PC-9 (cell line): ENCODE results near the gene PRDX4. TPM values are rescaled to one million over a fixed set of nuclear protein-coding genes. Genes with fewer than 3 reads are reported as not detected.

Experiments used
- BruUV-seq: library from RNA; stranded (reverse); fragments of 400-500 nt; replicated peaks from 2 replicates; lab custom pipeline; 2021; lab: Mats Ljungman, UMichigan
- CTCF ChIA-PET: fragments of 300-600 bp; sonication (Branson Sonifier 250); formaldehyde crosslinking; loops from one replicate; lab custom pipeline; 2022; ENCODE audit warnings: antibody characterized with exemption; lab: Charles Lee
- POLR2A ChIA-PET: fragments of 300-600 bp; sonication (Branson Sonifier 250); formaldehyde crosslinking; loops from one replicate; lab custom pipeline; 2022; ENCODE audit warnings: antibody characterized with exemption; ENCODE audit not compliant: unreplicated experiment; lab: Charles Lee
- DNase-seq, 2 experiments: peaks; one replicate each; pipeline versions ENCODE4 v3.0.0 to v3.0.0-alpha.2; 2015 to 2022; ENCODE audit warnings: mixed read lengths in 1 of 2
- H2AFZ ChIP-seq: fragments of 200-600 bp; sonication (generic); 2 replicates; pipeline ENCODE4 v1.8.1; 2017; ENCODE audit warnings: antibody characterized with exemption
- H3F3A ChIP-seq: fragments of 200-600 bp; sonication (generic); 2 replicates; pipeline ENCODE4 v1.8.1; 2017; ENCODE audit warnings: antibody characterized with exemption, mild to moderate bottlenecking, low read depth; ENCODE audit not compliant: insufficient read depth
- H3K27ac ChIP-seq: fragments of 200-600 bp; sonication (generic); 2 replicates; pipeline ENCODE4 v1.6.1; 2016; ENCODE audit warnings: mixed run types
- H3K27me3 ChIP-seq: fragments of 200-600 bp; sonication (generic); 2 replicates; pipeline ENCODE4 v1.6.1; 2016; ENCODE audit warnings: low read depth, mixed run types; ENCODE audit not compliant: insufficient read depth
- H3K36me3 ChIP-seq: fragments of 200-600 bp; sonication (generic); 2 replicates; pipeline ENCODE4 v1.6.1; 2016; ENCODE audit warnings: low read depth, mixed run types
- H3K4me1 ChIP-seq: fragments of 200-600 bp; sonication (generic); replicated peaks from 2 replicates; pipeline ENCODE4 v1.6.1; 2016; ENCODE audit warnings: mixed run types; ENCODE audit not compliant: insufficient read depth
- H3K4me2 ChIP-seq: fragments of 200-600 bp; sonication (generic); 2 replicates; pipeline ENCODE4 v1.6.1; 2017; ENCODE audit warnings: mixed run types
- H3K4me3 ChIP-seq: fragments of 200-600 bp; sonication (generic); 2 replicates; pipeline ENCODE4 v1.6.1; 2016; ENCODE audit warnings: mixed run types
- H3K79me2 ChIP-seq: fragments of 200-600 bp; sonication (generic); 2 replicates; pipeline ENCODE4 v1.6.1; 2017; ENCODE audit warnings: low read depth, mixed run types
- H3K9me2 ChIP-seq: fragments of 200-600 bp; sonication (generic); 2 replicates; pipeline ENCODE4 v1.8.1; 2017; ENCODE audit warnings: mild to moderate bottlenecking; ENCODE audit not compliant: insufficient read depth
- H3K9me3 ChIP-seq: fragments of 200-600 bp; sonication (generic); 2 replicates; pipeline ENCODE4 v1.8.1; 2016; ENCODE audit warnings: low read depth; ENCODE audit not compliant: insufficient read depth
- H4K20me1 ChIP-seq: fragments of 200-600 bp; sonication (generic); 2 replicates; pipeline ENCODE4 v1.8.1; 2017; ENCODE audit not compliant: insufficient read depth
- CTCF ChIP-seq: fragments of 200-600 bp; sonication (generic); conservative IDR thresholded peaks from 2 replicates; pipeline ENCODE4 v1.6.1; 2017; ENCODE audit warnings: mixed run types, antibody characterized with exemption, mild to moderate bottlenecking, moderate library complexity
- EZH2 ChIP-seq: fragments of 200-600 bp; sonication (generic); IDR thresholded peaks from 2 replicates; pipeline ENCODE4 v1.8.0; 2017; ENCODE audit warnings: antibody characterized with exemption, low read depth
- intact Hi-C: fragments of 100-400 bp; cut with micrococcal nuclease; formaldehyde crosslinking; loops from one replicate; pipeline ENCODE4 v1.10.0; 2022; ENCODE audit not compliant: unreplicated experiment
- total RNA-seq: library from RNA; stranded (reverse); gene quantifications from 2 replicates; pipeline ENCODE4 v1.2.3, GENCODE V29; 2021

PRDX4 gene
- total RNA-seq, 1 experiment from 2014 or later = 60.6 TPM

- Histone ChIP-seq H2AFZ (no peak overlapping the region), H3K79me2 (peaks cover 19% of the 10 kb centered on the region; the same call in 1 of the 2 replicates), H3K27ac (no peak overlapping the region), H3K4me2 (no peak overlapping the region), H3F3A (no peaks in the 10 kb centered on the region), H3K4me1 (no peaks in the 10 kb centered on the region), H3K27me3 (no peaks in the 10 kb centered on the region), H3K4me3 (no peak overlapping the region), H3K36me3 (no peaks in the 10 kb centered on the region; the same call in 1 of the 2 replicates), H3K9me2 (no peaks in the 10 kb centered on the region), H4K20me1 (no peaks in the 10 kb centered on the region), H3K9me3 (no peaks in the 10 kb centered on the region)
- DNase-seq = no peak
- POLR2A ChIA-PET = no interaction called here
- intact Hi-C loops = no loop called here
- CTCF ChIA-PET = no interaction called here
- TF ChIP-seq EZH2 (no peak), CTCF (no peak)
- no TSS peak for BruUV-seq
Measured at GRCh38 chrX:23732704-23733103, 65.4 kb downstream of the PRDX4 start.

Other genes with a start within 250 kb of the PRDX4 start
- 40.6 and 47.0 TPM in 2 replicates for gene ACOT9, start 75.8 kb downstream of the PRDX4 start, total RNA-seq
- gene SAT1, start 115.7 kb downstream of the PRDX4 start, total RNA-seq = 99.1 and 131 TPM in 2 replicates
- gene APOO, start 240.4 kb downstream of the PRDX4 start, total RNA-seq = 25.5 and 42.3 TPM in 2 replicates
- gene CXorf58, start 240.5 kb downstream of the PRDX4 start, total RNA-seq = 0.20 TPM in 1 of 2 replicates, not detected in the other